ENCODE data around the gene LCTL. TPM values are rescaled to one million over a fixed set of nuclear protein-coding genes. Genes with fewer than 3 reads are reported as not detected.

The LCTL gene
- total and polyA plus RNA-seq, 2 of the 8 experiments (the other 6 are each of a cell fraction or from before 2014, with no cell fraction given) = 5.5 to 6.2 TPM

DNA sequence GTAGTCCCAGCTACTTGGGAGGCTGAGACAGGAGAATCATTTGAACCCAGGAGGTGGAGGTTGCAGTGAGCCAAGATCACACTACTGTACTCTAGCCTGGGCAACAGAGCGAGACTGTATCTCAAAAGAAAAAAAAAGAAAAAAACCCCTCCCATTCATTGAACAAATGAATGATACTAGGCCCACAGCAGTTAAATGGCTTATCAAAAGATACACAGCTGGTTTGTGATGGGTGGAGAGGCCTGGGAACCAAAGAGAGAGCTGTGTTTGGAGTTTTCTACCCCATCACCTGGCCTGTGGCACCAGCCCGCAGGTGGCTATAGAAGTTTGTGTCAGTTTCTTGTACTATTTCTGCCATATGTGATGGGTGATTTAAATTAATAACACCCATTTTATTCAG lies 43.1 kb upstream of the LCTL start:
- H4K91ac ChIP-seq (replicated peaks; ENCODE audit: insufficient read length, low read length) = no peak overlapping the region
- no peak overlapping the region for H3K9ac ChIP-seq (replicated peaks in 1 of 4; ENCODE audit: extremely low read depth in 1 of 4, low read depth in 3 of 4, low read length in 3 of 4)
- no peak overlapping the region for H2BK12ac ChIP-seq (ENCODE audit: low read depth, low read length)
- no peaks in the 10 kb centered on the region for H3K79me1 ChIP-seq (ENCODE audit: low read depth, low read length)
- no peak overlapping the region for H4K8ac ChIP-seq (ENCODE audit: extremely low read depth, insufficient read depth, low read length)
- DNase-seq (ENCODE audit: low read depth in 1 of 2, low spot score in 2 of 2) (no peak), FAIRE-seq (no peak)
- H3K18ac ChIP-seq (ENCODE audit: extremely low read depth, low read length) = no peak overlapping the region
- no peaks in the 10 kb centered on the region for H3K36me3 ChIP-seq (ENCODE audit: control insufficient read depth in 2 of 4, insufficient read depth in 4 of 4, low read length in 3 of 4)
- H3K27ac ChIP-seq (ENCODE audit: low read depth, low read length) = no peak overlapping the region
- no peaks in the 10 kb centered on the region for H3K23me2 ChIP-seq (ENCODE audit: low read depth, low read length)
- no peak overlapping the region for H2AK5ac ChIP-seq (ENCODE audit: low read depth, low read length)
- no peak overlapping the region for H3K56ac ChIP-seq (replicated peaks; ENCODE audit: insufficient read length, low read depth, low read length)
- no peak for TF ChIP-seq CEBPB (IDR thresholded peaks at IDR 0.05; ENCODE audit: low read depth, low read length)
- no peak for TF ChIP-seq EP300 (IDR thresholded peaks at IDR 0.05; ENCODE audit: borderline replicate concordance in 1 of 2, low read depth in 2 of 2, low read length in 2 of 2)
- TF ChIP-seq, protein P1, sequence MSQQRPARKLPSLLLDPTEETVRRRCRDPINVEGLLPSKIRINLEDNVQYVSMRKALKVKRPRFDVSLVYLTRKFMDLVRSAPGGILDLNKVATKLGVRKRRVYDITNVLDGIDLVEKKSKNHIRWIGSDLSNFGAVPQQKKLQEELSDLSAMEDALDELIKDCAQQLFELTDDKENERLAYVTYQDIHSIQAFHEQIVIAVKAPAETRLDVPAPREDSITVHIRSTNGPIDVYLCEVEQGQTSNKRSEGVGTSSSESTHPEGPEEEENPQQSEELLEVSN (IDR thresholded peaks at IDR 0.05) = no peak
- TF ChIP-seq SP2 (IDR thresholded peaks at IDR 0.05; ENCODE audit: low read length) = no peak
- TF ChIP-seq KDM1A (IDR thresholded peaks at IDR 0.05; ENCODE audit: borderline replicate concordance, low read length) = no peak
- TF ChIP-seq PHF8 (conservative IDR thresholded peaks at IDR 0.05; ENCODE audit: low read depth, low read length) = no peak
- no peak for TF ChIP-seq FOSL1 (IDR thresholded peaks at IDR 0.05; ENCODE audit: insufficient read depth, low read depth, low read length)
- TF ChIP-seq, protein P2, sequence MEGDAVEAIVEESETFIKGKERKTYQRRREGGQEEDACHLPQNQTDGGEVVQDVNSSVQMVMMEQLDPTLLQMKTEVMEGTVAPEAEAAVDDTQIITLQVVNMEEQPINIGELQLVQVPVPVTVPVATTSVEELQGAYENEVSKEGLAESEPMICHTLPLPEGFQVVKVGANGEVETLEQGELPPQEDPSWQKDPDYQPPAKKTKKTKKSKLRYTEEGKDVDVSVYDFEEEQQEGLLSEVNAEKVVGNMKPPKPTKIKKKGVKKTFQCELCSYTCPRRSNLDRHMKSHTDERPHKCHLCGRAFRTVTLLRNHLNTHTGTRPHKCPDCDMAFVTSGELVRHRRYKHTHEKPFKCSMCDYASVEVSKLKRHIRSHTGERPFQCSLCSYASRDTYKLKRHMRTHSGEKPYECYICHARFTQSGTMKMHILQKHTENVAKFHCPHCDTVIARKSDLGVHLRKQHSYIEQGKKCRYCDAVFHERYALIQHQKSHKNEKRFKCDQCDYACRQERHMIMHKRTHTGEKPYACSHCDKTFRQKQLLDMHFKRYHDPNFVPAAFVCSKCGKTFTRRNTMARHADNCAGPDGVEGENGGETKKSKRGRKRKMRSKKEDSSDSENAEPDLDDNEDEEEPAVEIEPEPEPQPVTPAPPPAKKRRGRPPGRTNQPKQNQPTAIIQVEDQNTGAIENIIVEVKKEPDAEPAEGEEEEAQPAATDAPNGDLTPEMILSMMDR (IDR thresholded peaks at IDR 0.05; ENCODE audit: control extremely low read depth in 1 of 3, insufficient read depth in 1 of 3, low read depth in 1 of 3, low read length in 3 of 3) = no peak
- no peak for TF ChIP-seq SP4 (IDR thresholded peaks at IDR 0.05; ENCODE audit: low read length)
- no peak for TF ChIP-seq SRF (IDR thresholded peaks at IDR 0.05; ENCODE audit: low read depth, low read length)
- no peak for TF ChIP-seq ASH2L (IDR thresholded peaks at IDR 0.05; ENCODE audit: low read length)
- TF ChIP-seq CBX5 (IDR thresholded peaks at IDR 0.05; ENCODE audit: low read depth, low read length) = no peak
- no peaks in the 10 kb centered on the region for H3K79me2 ChIP-seq (ENCODE audit: control insufficient read depth in 1 of 2, insufficient read depth in 2 of 2, low read length in 2 of 2)
- no peak overlapping the region for H3K4ac ChIP-seq (replicated peaks; ENCODE audit: insufficient read length, low read depth, low read length)
- no peak overlapping the region for H2BK20ac ChIP-seq (ENCODE audit: low read length)
- no peak overlapping the region for H2AFZ ChIP-seq (ENCODE audit: low read length)
- no peaks in the 10 kb centered on the region for H3K9me3 ChIP-seq (ENCODE audit: insufficient read depth in 2 of 2, low read depth in 1 of 2, low read length in 1 of 2)
- no peaks in the 10 kb centered on the region for H3K27me3 ChIP-seq (replicated peaks in 1 of 4; ENCODE audit: control insufficient read depth in 3 of 4, extremely low read depth in 1 of 4, insufficient read depth in 3 of 4, low read length in 3 of 4)
- ChIA-PET CTCF (ENCODE audit: partially characterized antibody) (interaction anchor here (1.1 to 22.4 kb wide), 4 partner anchors 8 to 242 kb away, joined by 4 to 361 read pairs (median 95); partner anchors contain the start of gene SMAD6), POLR2A (ENCODE audit: partially characterized antibody) (no interaction called here)
- no peaks in the 10 kb centered on the region; a peak in 1 of 7 replicates for H3K4me1 ChIP-seq (replicated peaks in 1 of 4; ENCODE audit: control insufficient read depth in 3 of 4, insufficient read depth in 4 of 4, low read length in 3 of 4)
- no peaks in the 10 kb centered on the region for H4K20me1 ChIP-seq (replicated peaks in 1 of 2; ENCODE audit: control insufficient read depth in 1 of 2, insufficient read depth in 2 of 2, low read length in 2 of 2)
- H4K5ac ChIP-seq (ENCODE audit: insufficient read length, low read depth, low read length) = no peak overlapping the region
- no peak overlapping the region for H3K14ac ChIP-seq (ENCODE audit: insufficient read length)
- no peak overlapping the region for H3K4me2 ChIP-seq (ENCODE audit: insufficient read depth in 1 of 2, low read depth in 2 of 2, low read length in 2 of 2)
- no peak overlapping the region for H3K23ac ChIP-seq (ENCODE audit: insufficient read length)
- 100% methylated on average over 2 of the region's 2 CpGs; no CpG with 5 or more reads in 1 of the 2 experiments for WGBS, 2 experiments (ENCODE audit: extremely low coverage in 1 of 2, insufficient coverage in 1 of 2, insufficient read length in 1 of 2, insufficient replicate concordance in 2 of 2, low coverage in 1 of 2, low lambda C conversion rate in 2 of 2, missing lambda C conversion rate in 1 of 2)
- H2BK5ac ChIP-seq (ENCODE audit: low read depth, low read length) = no peak overlapping the region
- H2BK120ac ChIP-seq (replicated peaks; ENCODE audit: low read depth, low read length) = no peak overlapping the region
- H3K4me3 ChIP-seq (ENCODE audit: extremely low read depth in 1 of 4, insufficient read depth in 2 of 4, low read depth in 3 of 4, low read length in 4 of 4) = no peak overlapping the region
- no peak overlapping the region for H2BK15ac ChIP-seq (ENCODE audit: low read length)

Measured in H1 (cell line).